Ovary (tissue), 3 donors: ENCODE measurements around the gene ATP5IF1.

ENCODE experiments used
- CTCF ChIP-seq, 3 donors: fragments of 450-650 bp in 2 of 3; fragments of 200-600 bp in 1 of 3; IDR thresholded peaks; one replicate each; pipeline versions ENCODE4 v1.5.1 to v1.8.0; 2016 to 2022; ENCODE audit warnings: antibody characterized with exemption in 3 of 3, mild to moderate bottlenecking in 1 of 3
- EP300 ChIP-seq: sonication (generic); formaldehyde crosslinking; IDR thresholded peaks from one replicate; pipeline ENCODE4 v1.6.1; 2017; ENCODE audit warnings: antibody characterized with exemption
- donor health status: DM: no; HTN: no; CAD: no.

GRCh38 chr1:28259252-28259933 is 23.5 kb downstream of the ATP5IF1 start, which contains the start of gene SESN2:
- TF ChIP-seq CTCF (IDR thresholded peaks at IDR 0.05) (no peak), EP300 (peak; percentile 10)
